PC-3 (cell line): ENCODE data around the gene GSTA5.
"Not testable (repeated sequence)": the region's sequence is repeated elsewhere in the genome, so short reads cannot be mapped to it uniquely, and the experiment has no call there.

Experiments
- CTCF ChIP-seq: fragments of 300-600 bp; sonication (generic); conservative IDR thresholded peaks from 2 replicates; pipeline ENCODE4 v1.5.1; 2017; ENCODE audit warnings: antibody characterized with exemption, low read depth, mild to moderate bottlenecking, low read length
- EZH2 ChIP-seq: fragments of 300-600 bp; sonication (generic); IDR thresholded peaks from one replicate; pipeline ENCODE4 v1.6.1; 2017; ENCODE audit warnings: antibody characterized with exemption, mild to moderate bottlenecking, low read length; ENCODE audit not compliant: unreplicated experiment
- EZH2phosphoT487 ChIP-seq: fragments of 300-600 bp; sonication (generic); IDR thresholded peaks from 2 replicates; pipeline ENCODE4 v1.6.1; 2018; ENCODE audit warnings: mild to moderate bottlenecking, antibody characterized with exemption, low read length, borderline replicate concordance

- TF ChIP-seq CTCF, EZH2phosphoT487, EZH2: not testable (repeated sequence)
These were observed 9.7 kb downstream of the GSTA5 start for GRCh38 chr6:52830869-52831268.
